HepG2 (cell line): Measurements from ENCODE around the gene MMP17. TPM values are rescaled to one million over a fixed set of nuclear protein-coding genes. Genes with fewer than 3 reads are reported as not detected.
A peak's percentile ranks its signal among the peaks of the same experiment; 100 is the strongest.

Source experiments
- ATAD3A ChIP-seq: sonication (generic); formaldehyde crosslinking; IDR thresholded peaks from 2 replicates; pipeline ENCODE4 v1.4.0; 2020; ENCODE audit warnings: missing genetic modification reagents
- ELF1 ChIP-seq: sonication (generic); formaldehyde crosslinking; IDR thresholded peaks from 2 replicates; pipeline ENCODE4 v1.4.0; 2020; ENCODE audit warnings: missing genetic modification reagents
- GTF2F1 ChIP-seq: fragments of 150-350 bp; IDR thresholded peaks from 2 replicates; pipeline ENCODE4 v1.6.1; 2014; ENCODE audit warnings: low read length
- HMG20B ChIP-seq: conservative IDR thresholded peaks from 2 replicates; pipeline ENCODE4 v1.6.1; 2016; ENCODE audit warnings: missing genetic modification reagents, missing compliant biosample characterization
- IRX3 ChIP-seq: sonication (generic); formaldehyde crosslinking; IDR thresholded peaks from 2 replicates; pipeline ENCODE4 v1.8.1; 2023; ENCODE audit warnings: mild to moderate bottlenecking, low read depth, missing genetic modification reagents, borderline replicate concordance
- MAFF ChIP-seq: IDR thresholded peaks from 2 replicates; pipeline ENCODE4 v1.6.1; 2011; ENCODE audit warnings: low read depth, low read length, improper control_type of control experiment
- NBN ChIP-seq: fragments of 450-650 bp; conservative IDR thresholded peaks from 2 replicates; pipeline ENCODE4 v1.6.1; 2017
- TCF12 ChIP-seq, 2 experiments: fragments of 450-650 bp in 1 of 2; sonication (generic) in 1 of 2; formaldehyde crosslinking in 1 of 2; IDR thresholded peaks; 2 replicates each; pipeline versions ENCODE4 v1.6.1 to v1.8.0; 2017 to 2022; ENCODE audit warnings: antibody characterized with exemption in 1 of 2, mild to moderate bottlenecking in 1 of 2, missing genetic modification reagents in 1 of 2, moderate library complexity in 1 of 2
- ZNF549 ChIP-seq: sonication (generic); formaldehyde crosslinking; IDR thresholded peaks from 2 replicates; pipeline ENCODE4 v1.5.0; 2020; ENCODE audit warnings: missing genetic modification reagents
- ZNF615 ChIP-seq: sonication (generic); formaldehyde crosslinking; IDR thresholded peaks from 2 replicates; pipeline ENCODE4 v1.5.0; 2020; ENCODE audit warnings: mild to moderate bottlenecking, missing genetic modification reagents, borderline replicate concordance
- polyA plus RNA-seq, 8 experiments: library from polyadenylated mRNA; depleted of rRNA in 3 of 8; stranded (reverse) in 7 of 8; unstranded in 1 of 8; fragments of >200 nt; fragmentation: Illumina TruSeq in 4 of 8; extraction: Trizol in 4 of 8; gene quantifications; 2 replicates each; pipeline versions ENCODE4 v1.2.1 to v1.2.3, GENCODE V29; 2011 to 2016; ENCODE audit warnings: low read depth in 4 of 8, missing spikeins in 1 of 8, mixed read lengths in 1 of 8; ENCODE audit not compliant: insufficient read depth in 1 of 8
- total RNA-seq, 5 experiments: library from RNA; depleted of rRNA; stranded (reverse); fragments of >200 nt; fragmentation: Illumina TruSeq; extraction: Trizol; gene quantifications; 2 replicates each; pipeline ENCODE4 v1.2.3, GENCODE V29; 2016; ENCODE audit warnings: low read depth in 1 of 5
- TF ChIP-seq, protein P1 (sequence below): sonication (generic); formaldehyde crosslinking; IDR thresholded peaks from 2 replicates; pipeline ENCODE4 v1.8.0; 2022; ENCODE audit warnings: mild to moderate bottlenecking, missing genetic modification reagents
- TF ChIP-seq, protein P2 (sequence below): sonication (generic); formaldehyde crosslinking; IDR thresholded peaks from 2 replicates; pipeline ENCODE4 v1.8.1; 2023; ENCODE audit warnings: mild to moderate bottlenecking, moderate library complexity, missing genetic modification reagents
- TF ChIP-seq, protein P3 (sequence below): sonication (generic); formaldehyde crosslinking; IDR thresholded peaks from 2 replicates; pipeline ENCODE4 v1.4.0; 2020; ENCODE audit warnings: missing genetic modification reagents
- TF ChIP-seq, protein P4 (sequence below): sonication (generic); formaldehyde crosslinking; IDR thresholded peaks from 2 replicates; pipeline ENCODE4 v1.4.0; 2020; ENCODE audit warnings: mild to moderate bottlenecking, low read depth, missing genetic modification reagents
- TF ChIP-seq, protein P5 (sequence below): IDR thresholded peaks from 2 replicates; pipeline ENCODE4 v1.4.0; 2020; ENCODE audit warnings: mild to moderate bottlenecking, missing genetic modification reagents
- TF ChIP-seq, protein P6 (sequence below): sonication (generic); formaldehyde crosslinking; IDR thresholded peaks from 2 replicates; pipeline ENCODE4 v1.4.0; 2020; ENCODE audit warnings: missing genetic modification reagents, borderline replicate concordance

The MMP17 gene
- total and polyA plus RNA-seq, 2 of the 13 experiments (the other 11 are each of a cell fraction or from before 2014, with no cell fraction given) = 0.55 to 0.80 TPM

DNA sequence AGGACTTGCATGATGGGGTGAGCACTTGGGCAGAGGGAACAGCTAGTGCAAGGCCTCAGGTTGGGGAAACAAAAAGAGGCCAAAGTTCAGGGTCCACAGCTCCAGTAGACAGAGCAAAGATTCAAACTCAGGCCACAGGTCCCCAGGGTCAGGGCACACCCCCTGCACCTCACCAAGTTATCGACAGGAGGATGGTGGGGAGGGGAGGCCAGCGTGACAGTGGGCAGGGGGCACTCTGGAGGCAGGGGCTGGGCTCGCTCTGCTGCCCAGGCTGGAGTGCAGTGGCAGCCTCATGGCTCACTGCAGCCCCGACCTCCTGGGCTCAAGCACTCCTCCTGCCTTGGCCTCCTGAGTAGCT, 33.9 kb downstream of the MMP17 start (continued):
- TF ChIP-seq, protein P1, sequence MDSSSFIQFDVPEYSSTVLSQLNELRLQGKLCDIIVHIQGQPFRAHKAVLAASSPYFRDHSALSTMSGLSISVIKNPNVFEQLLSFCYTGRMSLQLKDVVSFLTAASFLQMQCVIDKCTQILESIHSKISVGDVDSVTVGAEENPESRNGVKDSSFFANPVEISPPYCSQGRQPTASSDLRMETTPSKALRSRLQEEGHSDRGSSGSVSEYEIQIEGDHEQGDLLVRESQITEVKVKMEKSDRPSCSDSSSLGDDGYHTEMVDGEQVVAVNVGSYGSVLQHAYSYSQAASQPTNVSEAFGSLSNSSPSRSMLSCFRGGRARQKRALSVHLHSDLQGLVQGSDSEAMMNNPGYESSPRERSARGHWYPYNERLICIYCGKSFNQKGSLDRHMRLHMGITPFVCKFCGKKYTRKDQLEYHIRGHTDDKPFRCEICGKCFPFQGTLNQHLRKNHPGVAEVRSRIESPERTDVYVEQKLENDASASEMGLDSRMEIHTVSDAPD (CRISPR knock-in tag) = no peak
- TF ChIP-seq, protein P2, sequence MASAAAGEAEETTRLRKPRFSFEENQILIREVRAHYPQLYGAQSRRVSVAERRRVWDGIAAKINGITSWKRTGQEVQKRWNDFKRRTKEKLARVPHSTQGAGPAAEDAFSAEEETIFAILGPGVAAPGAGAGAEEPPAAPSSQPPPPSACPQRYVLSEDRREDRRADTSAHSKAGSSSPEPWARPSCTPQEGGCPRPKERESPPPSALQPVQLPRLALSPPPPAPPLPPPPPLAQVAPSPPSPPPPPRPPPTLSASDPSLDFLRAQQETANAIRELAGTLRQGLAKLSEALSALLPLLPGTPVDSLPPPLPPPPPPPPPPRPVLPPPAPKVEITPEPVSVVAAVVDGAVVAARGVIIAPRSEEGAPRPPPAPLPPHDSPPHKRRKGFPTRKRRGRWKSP (CRISPR knock-in tag) = no peak
- TF ChIP-seq, protein P3, sequence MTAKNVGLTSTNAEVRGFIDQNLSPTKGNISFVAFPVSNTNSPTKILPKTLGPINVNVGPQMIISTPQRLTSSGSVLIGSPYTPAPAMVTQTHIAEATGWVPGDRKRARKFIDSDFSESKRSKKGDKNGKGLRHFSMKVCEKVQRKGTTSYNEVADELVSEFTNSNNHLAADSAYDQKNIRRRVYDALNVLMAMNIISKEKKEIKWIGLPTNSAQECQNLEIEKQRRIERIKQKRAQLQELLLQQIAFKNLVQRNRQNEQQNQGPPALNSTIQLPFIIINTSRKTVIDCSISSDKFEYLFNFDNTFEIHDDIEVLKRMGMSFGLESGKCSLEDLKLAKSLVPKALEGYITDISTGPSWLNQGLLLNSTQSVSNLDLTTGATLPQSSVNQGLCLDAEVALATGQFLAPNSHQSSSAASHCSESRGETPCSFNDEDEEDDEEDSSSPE (CRISPR knock-in tag) = no peak
- no peak for TF ChIP-seq NBN
- TF ChIP-seq, protein P4, sequence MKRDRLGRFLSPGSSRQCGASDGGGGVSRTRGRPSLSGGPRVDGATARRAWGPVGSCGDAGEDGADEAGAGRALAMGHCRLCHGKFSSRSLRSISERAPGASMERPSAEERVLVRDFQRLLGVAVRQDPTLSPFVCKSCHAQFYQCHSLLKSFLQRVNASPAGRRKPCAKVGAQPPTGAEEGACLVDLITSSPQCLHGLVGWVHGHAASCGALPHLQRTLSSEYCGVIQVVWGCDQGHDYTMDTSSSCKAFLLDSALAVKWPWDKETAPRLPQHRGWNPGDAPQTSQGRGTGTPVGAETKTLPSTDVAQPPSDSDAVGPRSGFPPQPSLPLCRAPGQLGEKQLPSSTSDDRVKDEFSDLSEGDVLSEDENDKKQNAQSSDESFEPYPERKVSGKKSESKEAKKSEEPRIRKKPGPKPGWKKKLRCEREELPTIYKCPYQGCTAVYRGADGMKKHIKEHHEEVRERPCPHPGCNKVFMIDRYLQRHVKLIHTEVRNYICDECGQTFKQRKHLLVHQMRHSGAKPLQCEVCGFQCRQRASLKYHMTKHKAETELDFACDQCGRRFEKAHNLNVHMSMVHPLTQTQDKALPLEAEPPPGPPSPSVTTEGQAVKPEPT (CRISPR knock-in tag) = no peak
- TF ChIP-seq TCF12 (IDR thresholded peaks at IDR 0.05) = no peak
- TF ChIP-seq TCF12 (CRISPR knock-in tag; IDR thresholded peaks at IDR 0.05) = 0 out of 2 replicates have a peak, but pooled peaks have one; percentile 53
- no peak for TF ChIP-seq HMG20B (CRISPR knock-in tag)
- no peak for TF ChIP-seq MAFF
- TF ChIP-seq, protein P5, sequence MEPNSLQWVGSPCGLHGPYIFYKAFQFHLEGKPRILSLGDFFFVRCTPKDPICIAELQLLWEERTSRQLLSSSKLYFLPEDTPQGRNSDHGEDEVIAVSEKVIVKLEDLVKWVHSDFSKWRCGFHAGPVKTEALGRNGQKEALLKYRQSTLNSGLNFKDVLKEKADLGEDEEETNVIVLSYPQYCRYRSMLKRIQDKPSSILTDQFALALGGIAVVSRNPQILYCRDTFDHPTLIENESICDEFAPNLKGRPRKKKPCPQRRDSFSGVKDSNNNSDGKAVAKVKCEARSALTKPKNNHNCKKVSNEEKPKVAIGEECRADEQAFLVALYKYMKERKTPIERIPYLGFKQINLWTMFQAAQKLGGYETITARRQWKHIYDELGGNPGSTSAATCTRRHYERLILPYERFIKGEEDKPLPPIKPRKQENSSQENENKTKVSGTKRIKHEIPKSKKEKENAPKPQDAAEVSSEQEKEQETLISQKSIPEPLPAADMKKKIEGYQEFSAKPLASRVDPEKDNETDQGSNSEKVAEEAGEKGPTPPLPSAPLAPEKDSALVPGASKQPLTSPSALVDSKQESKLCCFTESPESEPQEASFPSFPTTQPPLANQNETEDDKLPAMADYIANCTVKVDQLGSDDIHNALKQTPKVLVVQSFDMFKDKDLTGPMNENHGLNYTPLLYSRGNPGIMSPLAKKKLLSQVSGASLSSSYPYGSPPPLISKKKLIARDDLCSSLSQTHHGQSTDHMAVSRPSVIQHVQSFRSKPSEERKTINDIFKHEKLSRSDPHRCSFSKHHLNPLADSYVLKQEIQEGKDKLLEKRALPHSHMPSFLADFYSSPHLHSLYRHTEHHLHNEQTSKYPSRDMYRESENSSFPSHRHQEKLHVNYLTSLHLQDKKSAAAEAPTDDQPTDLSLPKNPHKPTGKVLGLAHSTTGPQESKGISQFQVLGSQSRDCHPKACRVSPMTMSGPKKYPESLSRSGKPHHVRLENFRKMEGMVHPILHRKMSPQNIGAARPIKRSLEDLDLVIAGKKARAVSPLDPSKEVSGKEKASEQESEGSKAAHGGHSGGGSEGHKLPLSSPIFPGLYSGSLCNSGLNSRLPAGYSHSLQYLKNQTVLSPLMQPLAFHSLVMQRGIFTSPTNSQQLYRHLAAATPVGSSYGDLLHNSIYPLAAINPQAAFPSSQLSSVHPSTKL (CRISPR knock-in tag) = peak; percentile 68
- TF ChIP-seq, protein P6, sequence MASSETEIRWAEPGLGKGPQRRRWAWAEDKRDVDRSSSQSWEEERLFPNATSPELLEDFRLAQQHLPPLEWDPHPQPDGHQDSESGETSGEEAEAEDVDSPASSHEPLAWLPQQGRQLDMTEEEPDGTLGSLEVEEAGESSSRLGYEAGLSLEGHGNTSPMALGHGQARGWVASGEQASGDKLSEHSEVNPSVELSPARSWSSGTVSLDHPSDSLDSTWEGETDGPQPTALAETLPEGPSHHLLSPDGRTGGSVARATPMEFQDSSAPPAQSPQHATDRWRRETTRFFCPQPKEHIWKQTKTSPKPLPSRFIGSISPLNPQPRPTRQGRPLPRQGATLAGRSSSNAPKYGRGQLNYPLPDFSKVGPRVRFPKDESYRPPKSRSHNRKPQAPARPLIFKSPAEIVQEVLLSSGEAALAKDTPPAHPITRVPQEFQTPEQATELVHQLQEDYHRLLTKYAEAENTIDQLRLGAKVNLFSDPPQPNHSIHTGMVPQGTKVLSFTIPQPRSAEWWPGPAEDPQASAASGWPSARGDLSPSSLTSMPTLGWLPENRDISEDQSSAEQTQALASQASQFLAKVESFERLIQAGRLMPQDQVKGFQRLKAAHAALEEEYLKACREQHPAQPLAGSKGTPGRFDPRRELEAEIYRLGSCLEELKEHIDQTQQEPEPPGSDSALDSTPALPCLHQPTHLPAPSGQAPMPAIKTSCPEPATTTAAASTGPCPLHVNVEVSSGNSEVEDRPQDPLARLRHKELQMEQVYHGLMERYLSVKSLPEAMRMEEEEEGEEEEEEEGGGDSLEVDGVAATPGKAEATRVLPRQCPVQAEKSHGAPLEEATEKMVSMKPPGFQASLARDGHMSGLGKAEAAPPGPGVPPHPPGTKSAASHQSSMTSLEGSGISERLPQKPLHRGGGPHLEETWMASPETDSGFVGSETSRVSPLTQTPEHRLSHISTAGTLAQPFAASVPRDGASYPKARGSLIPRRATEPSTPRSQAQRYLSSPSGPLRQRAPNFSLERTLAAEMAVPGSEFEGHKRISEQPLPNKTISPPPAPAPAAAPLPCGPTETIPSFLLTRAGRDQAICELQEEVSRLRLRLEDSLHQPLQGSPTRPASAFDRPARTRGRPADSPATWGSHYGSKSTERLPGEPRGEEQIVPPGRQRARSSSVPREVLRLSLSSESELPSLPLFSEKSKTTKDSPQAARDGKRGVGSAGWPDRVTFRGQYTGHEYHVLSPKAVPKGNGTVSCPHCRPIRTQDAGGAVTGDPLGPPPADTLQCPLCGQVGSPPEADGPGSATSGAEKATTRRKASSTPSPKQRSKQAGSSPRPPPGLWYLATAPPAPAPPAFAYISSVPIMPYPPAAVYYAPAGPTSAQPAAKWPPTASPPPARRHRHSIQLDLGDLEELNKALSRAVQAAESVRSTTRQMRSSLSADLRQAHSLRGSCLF (CRISPR knock-in tag) = no peak
- no peak for TF ChIP-seq IRX3 (CRISPR knock-in tag)
- TF ChIP-seq ZNF549 = no peak
- TF ChIP-seq ZNF615 (CRISPR knock-in tag) = no peak
- no peak for TF ChIP-seq ATAD3A (CRISPR knock-in tag)
- TF ChIP-seq GTF2F1 = no peak
- TF ChIP-seq ELF1 = no peak; the same call in 1 of the 2 replicates
